Hypothalamus (tissue), 51 donors: ENCODE results near the gene RALGPS1.

Source experiments
- DNase-seq, 51 donors: peaks; one replicate each; lab custom pipeline; 2025; lab: John Stamatoyannopoulos, UW

RALGPS1 gene

DNA sequence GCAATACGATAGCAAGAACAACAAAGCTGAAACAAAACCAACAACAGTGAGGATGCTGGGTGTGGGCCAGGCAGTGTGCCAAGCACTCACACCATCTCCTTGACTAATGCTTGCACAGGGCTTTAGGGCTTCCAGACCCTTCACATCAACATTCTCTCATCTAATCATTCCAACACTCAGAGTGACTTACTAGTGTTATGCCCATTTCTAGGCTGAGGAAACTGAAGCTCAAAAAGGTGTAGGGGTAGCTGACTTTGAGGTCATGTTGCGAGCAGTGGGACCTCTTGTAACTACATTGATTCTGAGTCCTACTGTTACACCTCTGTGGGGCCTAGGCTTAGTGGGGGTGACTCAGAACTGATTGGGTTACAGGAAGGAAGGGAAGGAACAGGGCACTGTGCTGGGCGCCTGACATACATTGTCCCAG lies 198.2 kb downstream of the RALGPS1 start:
- DNase-seq, result no peak

DNA sequence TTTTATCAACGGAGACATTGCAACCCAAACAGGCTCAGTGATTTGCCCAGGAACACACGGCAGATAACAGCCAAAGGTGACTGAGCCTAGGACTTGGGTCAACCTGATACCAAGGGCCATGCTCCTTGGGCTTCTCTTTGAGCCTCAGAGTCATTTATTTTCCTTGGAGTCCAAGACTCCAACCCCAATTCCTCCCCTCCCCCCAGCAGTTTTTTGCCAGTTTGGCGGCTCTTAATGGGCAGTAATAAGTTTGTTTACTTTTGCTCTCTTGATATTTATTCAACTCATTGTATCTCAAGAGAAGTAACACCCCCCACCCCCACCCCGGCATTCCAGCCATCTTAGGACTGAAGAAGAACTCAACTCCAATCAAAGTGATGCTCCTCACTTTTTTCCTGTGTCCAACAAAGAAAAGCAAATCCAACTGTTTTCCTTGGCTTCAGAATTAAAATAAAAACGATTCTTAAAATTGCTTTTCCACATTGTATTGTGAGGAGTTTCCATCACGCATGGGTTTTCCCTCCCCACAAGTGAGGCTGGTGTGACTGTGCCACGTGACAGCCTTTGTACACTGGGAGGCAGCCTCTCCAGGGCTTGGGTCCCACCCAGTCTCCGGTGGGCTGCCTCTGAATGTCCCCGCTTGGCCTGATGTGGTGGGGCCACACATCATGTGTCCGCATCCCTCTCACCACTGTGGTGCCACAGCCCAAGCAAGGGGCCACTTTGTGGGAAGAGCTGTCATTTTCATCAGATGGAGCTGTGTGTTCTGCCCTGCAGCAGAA lies 198.8 kb downstream of the RALGPS1 start:
- DNase-seq, result no peak

DNA sequence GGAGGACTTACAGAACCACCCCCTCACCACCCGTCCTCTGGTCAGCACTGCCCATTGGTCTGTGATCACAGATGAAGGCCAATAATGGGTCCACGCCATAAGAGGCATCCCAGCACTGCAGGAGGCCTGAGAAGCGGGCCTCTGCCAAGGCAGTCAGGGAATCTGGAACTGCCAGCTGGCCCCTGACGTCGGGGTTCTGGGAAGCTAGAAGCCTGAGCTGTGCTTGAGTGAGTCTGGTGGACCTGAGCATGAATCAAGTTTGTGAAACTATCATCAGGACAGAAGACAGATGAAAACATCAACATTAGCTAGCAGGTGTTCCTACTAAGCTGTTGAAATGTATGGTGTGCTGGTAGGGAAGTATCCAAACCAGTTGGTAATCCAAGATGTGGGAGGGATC lies 200.0 kb downstream of the RALGPS1 start:
- DNase-seq, result peak in 1 of 51 donors; percentile 39

DNA sequence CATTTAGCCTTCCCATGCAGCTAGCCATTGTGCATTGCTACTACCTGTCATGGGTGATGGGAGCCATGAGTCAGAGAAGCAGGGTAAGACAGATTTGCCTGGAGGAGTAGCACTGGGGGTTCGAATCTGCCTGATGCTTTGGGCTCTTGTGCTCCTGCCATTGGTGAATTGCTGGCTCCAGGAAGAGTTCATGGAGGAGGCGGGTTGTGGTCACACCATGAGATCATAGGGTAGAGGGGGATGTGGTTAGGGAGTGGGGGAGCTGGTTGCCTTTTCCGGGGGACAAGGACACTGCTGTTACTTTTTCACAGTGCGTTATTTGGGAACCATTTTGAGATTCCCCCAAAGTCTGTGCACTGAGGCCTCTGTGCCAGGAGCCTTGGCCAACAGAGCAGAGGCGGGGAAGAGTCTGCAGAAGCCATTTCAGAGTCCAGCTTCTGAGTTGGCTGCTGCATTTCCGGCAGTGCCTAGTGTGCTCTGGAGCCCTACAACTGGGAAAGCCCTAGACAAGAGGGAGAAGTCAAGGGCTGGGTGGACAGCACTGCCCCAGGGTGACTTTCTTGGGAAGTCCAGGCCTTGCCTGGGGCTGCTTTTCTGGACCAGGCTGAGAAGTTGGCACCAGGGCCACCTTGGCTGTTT lies 201.6 kb downstream of the RALGPS1 start:
- DNase-seq, result no peak

DNA sequence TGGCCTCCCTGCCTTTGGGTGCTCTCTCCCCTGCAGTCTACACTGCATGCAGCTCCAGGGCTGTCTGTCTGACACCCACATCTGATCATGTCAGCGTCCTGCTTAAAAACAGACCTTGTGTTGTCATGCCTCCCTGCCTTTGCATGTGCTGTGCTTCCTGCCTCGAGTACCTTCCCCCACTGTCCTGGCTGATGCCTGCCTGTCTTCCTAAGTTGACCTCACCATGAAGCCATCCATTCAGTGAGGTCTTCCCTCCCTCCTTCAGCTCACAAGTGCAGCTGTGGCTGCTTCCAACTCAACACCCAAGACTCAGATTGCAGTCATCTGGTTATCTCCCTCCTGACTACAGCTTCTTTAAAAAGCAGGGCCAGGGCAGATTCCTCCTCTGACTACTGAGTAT lies 202.4 kb downstream of the RALGPS1 start:
- DNase-seq, result no peak

DNA sequence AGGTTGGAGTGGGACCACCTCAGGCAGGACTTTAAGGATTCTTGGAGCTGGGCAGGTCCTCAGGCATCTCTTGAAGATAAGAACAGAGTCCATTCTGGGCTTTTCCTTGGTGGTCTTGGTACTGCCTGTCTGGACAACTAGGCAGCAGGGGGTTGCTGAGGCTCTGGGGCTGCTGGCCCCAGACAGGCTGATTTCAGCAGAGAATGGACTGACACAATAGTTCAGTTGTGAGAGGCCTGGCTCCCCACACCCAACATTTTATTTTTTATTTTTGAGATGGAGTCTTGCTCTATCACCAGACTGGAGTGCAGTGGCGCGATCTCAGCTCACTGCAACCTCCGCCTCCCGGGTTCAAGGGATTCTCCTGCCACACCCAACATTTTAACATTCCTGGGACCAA lies 203.2 kb downstream of the RALGPS1 start:
- DNase-seq, result no peak

DNA sequence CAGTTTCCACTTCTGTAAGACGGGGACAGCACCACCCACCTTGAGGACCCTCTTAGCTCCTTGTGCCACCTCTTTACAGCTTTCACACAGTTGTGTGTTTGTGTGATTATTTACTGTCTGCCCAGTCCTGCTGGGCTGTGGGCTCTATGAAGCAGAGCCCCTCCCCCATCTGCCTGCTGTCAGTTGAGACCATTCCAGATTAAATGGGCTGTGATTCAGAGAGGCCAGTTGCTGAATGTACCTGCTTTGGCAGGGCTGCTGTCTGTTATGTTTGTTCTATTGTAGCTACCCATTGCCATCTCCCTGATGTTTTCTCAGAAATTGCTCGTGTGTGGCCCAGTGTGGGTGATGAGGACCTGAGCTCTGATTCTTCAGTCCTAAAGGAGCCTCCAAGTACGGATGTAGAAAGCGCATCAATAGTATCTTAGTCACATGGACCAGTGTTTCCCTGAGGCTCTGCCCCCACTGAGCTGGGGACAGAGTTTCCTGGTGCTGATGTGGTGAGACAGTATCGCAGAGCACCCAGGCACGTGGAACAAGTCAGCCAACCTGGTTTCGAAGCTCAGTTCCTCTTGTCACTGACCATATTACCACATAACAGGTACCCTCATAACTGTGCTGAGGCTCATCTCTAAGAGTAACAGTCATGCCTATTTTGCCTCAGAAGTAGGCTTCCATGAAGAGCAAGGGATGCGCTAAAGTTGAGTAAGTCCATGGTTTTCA lies 204.2 kb downstream of the RALGPS1 start:
- DNase-seq, result no peak

DNA sequence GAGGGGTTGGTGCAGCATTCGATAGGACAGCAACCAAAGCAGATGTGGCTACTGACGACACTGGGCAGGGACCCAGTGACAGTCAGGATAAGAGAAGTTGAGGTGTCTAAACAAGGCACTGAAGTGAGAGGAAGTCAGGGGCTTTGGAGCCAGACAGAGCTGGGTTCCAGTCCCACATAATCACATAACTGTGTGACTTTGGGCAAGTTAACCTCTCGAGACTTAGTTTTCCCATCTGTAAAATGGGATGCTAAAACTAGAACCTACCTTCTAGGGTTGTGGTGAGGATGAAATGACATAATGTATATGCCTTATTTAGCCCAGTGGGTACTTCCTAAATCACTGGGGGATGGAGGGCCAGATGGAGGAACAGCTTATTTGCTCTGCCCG lies 204.7 kb downstream of the RALGPS1 start:
- no peak for DNase-seq

DNA sequence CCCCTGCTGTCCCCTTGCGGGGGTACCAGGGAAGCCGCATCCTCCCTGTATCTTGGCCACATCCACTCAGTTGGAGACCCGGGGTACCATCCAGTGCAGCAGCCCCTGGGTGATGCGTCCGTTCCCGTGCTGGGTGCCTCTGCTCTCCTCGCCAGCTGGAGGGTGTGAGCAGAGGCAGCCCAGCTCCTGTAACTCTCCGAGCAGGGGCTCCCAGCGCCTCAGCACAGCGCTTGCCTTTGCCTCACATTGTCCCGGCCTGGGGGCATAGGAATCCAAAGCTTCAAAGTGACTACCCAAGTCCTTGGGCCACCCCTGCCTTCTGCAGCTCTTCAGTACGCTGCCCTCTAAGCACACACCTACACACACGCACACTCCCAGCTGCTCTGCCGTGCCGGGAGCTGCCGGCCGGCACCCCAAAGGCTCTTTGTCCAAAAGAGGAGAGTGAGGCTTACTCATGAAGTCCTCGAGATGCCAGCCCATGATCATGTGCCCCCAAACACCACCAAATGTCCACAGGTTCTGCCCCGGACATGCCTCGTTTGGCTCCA lies 207.1 kb downstream of the RALGPS1 start:
- DNase-seq, result peak in 5 of 51 donors; percentile 47 to 69 (median 56)

DNA sequence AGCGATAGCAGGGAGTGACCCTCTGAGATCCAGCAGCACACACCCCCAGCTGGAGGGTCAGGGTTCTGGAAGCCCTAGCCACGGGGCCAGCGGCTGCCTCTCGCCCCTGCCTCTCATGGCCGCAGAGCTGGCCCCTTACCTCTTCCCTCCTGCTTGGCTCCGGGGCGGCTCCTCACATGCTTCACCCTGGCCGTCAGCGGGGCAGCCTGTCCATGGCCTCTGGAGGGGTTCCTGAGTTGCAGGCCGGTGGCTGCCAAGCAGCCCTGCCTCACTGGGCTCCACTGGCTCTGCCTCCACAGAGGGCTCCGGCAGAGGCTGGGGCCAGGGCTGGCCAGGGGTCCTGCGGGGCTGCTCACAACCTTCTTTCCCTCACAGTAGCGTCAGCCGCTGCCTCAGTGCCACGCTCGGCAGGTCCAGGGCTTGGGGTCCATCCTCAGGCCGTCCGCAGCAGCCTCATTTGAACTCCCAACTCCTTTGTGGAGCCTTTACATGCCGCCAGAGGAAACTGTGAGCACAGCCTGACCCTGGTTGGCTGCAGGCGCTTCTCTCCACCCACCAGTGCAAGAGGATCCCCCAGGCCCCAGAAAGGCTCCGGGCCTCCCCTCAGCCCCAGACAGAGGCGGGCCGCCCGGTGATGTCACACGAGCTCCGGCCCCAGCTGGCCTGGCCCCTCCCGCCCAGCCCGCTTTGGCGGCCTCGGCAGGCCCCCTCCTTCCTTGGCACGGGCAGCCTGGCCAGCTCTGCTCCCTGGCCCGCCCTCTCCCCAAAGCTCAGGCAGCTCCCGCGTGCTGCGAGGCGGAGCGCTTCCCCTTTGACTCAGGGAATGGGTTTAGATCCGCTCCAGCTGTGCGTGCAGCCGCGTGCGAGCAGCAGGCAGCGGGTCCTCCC lies 207.8 kb downstream of the RALGPS1 start, which contains the start of gene ANGPTL2:
ANGPTL2 (minus strand) TSS at position 460 of the 888 bp plus-strand sequence. CDS start 13,904 bp downstream, outside the sequence.
- DNase-seq, result peak; percentile 22 to 98 (median 89)

DNA sequence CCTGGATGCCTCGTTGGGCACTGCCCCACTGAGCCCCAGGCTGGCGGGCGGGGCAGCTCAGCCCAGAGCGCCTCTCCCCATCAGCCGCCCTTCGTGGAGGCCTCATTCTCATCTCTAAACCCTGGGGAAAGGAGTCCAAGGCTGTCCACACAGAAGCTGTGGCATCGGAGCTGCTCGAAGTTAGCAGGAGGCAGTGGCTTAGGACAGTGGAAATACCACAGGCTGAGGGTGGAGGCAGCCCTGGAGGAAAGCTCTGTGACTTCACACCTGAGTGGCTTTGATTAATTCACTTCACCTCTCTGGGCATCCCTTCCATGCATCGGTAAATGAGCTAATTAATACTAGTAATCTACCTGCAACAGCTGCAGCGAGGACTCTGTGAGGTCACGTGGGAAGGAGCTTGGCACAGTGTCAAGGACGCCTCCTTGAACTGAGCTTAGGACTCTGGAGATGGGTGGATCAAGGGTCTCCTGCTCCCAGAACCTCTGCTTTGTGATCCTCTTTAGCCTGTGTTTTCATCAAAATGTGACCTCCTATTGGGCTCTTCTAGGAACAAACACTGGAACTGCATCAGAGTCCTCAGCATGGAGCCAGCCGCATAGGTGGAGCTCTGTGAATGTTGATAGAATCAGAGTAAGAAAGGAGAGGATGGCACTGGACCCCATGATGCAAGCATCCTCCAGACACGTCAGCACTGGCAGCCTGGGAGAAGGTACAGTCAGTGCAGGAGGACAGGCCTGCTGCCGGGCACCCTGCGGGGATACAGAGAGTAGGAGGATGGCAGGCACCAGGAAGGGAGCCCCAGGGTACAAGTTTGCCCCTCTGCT lies 208.7 kb downstream of the RALGPS1 start:
- DNase-seq, result peak in 6 of 51 donors; percentile 15 to 73 (median 56)

DNA sequence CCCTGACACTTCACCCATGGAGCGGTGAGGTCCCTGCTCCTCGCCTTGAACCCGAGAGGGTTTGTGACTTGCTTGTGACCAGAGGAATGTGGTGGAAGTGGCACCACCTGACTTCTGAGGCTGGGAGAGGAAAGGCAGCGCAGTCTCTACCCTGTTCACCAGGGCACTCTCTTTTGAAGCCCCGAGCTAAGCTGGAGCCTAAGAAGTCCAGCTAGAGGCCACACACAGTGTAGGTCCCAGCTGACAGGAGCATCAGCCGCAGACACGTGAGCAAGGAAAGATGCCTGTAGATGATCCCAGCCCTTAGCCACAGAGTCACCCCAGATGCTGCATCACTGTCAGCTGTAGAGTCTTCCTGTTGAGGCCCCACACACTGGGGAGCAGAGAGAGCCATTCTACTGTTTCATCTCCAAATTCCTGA lies 209.5 kb downstream of the RALGPS1 start:
- DNase-seq, result no peak

DNA sequence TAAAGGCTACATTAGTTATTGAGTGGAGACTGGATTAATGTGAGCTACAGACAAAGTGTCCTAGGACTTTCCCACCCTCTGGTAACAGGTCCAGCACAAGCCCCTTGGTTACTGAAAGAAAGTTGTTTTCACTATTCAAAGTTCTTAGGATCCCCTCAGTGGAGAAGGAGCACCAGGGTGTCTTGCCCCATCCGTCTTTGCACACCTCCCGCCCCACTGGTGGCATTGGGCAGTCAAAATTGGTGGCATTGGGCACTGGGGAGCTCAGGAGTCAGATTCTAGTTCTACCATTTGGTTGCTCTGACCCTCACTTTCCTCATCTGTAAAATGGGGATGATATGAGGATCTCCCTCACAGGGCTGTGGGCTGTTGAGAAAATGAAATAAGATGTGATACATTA lies 210.2 kb downstream of the RALGPS1 start:
- no peak for DNase-seq

DNA sequence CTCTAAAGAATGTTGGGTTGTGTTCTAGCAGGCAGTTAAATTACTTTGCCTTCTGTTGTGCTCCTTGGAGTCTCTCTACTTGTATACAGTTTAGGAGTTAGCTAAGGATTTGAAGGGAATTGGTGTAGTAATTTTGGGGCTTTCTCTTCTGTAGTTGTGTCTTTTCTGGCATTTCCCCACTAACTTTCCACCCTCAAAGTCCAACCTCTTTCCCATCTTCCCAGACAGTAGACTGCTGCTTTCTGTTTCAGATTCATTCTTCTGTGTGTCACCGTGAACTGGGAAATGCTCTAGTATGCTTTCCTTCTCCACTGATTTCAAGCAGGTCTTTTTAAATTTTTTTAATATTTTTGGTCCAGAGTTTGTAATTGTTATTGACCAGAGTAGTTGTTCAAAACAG lies 212.4 kb downstream of the RALGPS1 start:
- DNase-seq, result no peak

DNA sequence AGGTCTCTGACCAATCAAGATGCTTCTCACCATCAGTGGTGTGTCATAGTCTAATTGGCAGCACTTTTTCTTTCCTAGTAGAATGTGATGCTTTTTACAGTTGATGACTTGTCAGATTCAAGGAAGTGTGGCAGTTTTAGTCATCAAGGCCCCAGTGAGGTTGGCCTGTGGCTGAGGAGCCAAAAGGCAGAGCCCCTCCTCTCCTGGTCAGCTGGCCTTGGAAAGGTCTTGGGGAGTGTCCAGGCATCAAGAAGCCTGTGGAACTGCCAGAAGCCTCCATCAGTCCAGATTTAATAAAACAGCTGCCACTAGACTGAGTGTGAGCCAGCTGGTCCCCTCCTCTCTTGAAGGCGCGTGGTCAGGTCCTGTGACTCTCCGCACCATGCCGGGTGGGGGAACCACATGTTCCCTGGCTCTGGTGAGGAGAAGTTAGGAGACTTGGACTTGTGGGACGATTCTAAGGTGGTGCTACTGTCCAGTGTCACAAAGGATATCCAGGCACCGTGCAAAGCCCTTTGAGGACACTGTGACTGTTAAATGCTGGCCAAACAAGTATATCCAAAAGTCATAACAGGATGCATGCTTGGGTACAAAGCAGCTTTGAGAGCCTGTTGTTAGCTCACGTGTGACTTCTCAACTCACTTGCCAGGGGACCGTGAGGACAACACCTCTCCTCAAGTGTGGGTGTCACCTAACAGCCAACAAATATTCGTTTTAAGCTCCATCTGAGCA lies 213.9 kb downstream of the RALGPS1 start:
- DNase-seq, result peak in 14 of 51 donors; percentile 28 to 62 (median 47)

DNA sequence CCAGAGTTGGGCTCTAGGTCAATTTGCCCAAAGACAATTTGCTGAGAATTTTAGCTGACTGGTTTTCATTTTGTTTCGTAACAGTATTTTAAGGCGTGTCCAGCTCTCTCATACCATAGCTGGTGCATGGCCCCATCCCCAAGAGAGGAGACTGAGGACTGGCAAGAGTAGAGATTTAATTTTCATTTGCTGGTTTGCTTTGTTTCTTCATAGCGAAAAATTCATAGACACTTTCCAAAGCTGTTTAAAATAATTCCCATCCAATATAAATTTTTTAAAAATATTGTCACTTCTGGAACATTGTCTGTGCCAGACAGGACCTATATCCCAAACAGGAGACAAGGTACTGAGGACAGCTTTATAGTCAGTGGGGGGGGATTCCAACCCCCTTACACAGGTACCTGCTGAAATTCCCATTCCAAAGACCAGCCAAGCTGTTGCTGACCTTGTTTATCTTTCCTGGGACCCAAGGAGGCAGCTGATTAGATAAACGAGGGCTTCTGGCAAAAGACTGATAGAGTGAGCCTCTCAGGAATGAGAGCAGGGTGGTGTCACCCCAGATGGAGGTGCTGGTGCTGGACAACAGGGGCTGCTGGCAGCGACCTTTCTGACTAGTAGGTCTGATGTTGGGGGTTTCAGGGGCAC lies 214.6 kb downstream of the RALGPS1 start:
- no peak for DNase-seq

DNA sequence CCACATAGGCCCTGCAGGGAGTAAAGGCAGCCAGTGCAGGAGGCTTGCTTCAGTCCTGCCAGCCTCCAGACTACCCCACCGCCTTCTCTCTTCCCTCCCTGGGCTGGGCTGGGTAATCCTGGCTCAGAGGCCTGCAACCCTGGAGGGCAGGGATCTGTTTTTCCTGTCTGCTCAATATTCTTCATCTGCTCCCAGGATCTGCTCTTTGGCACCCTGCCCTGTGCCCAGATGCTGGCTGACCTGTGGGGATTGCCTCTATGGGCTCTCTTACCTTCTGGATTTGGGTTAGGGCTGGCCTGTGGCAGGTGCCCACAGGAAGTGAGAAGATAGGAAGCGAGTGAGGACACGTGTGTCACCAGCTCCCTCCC lies 215.1 kb downstream of the RALGPS1 start:
- no peak for DNase-seq

DNA sequence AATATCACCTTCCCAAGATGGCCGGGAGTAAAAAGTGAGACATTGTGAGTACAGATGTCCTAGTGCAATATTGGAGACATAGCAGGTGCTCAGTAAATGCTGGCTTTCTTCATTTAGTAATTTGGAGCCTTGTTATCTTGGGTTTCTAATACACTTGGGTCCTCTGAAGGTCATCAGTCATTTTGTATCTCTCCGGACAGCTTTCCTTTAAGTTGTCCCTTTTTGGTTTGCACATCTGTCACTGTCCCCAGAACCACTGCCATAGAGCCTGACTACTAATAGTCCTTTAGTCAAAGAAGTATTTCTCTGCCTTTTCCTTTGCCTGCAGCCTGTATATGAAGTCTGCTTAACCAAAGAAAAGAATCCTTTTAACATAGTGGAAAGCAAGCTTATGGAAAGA lies 215.7 kb downstream of the RALGPS1 start:
- no peak for DNase-seq
